Mesendoderm (in vitro differentiated cells): ENCODE results near the gene MTUS2.

ENCODE experiments used
- DNase-seq: peaks from one replicate; pipeline ENCODE4 v3.0.0; 2013
- H2AK5ac ChIP-seq: 2 replicates; pipeline ENCODE4 v1.6.1; 2013; ENCODE audit warnings: low read length, inconsistent platforms
- H2BK120ac ChIP-seq: 2 replicates; pipeline ENCODE4 v1.6.1; 2013; ENCODE audit warnings: low read depth, mild to moderate bottlenecking, low read length, moderate library complexity, mixed read lengths
- H2BK15ac ChIP-seq: replicated peaks from 2 replicates; pipeline ENCODE4 v1.6.1; 2013; ENCODE audit warnings: low read depth, mild to moderate bottlenecking, moderate library complexity
- H2BK5ac ChIP-seq: 2 replicates; pipeline ENCODE4 v1.6.1; 2013; ENCODE audit warnings: low read length, inconsistent platforms
- H3K18ac ChIP-seq: 2 replicates; pipeline ENCODE4 v1.6.1; 2013; ENCODE audit warnings: mild to moderate bottlenecking, low read length, mixed read lengths
- H3K23ac ChIP-seq: one replicate; pipeline ENCODE4 v1.6.1; 2013; ENCODE audit warnings: low read length
- H3K27ac ChIP-seq: 2 replicates; pipeline ENCODE4 v1.5.1; 2013; ENCODE audit warnings: low read depth, mild to moderate bottlenecking, inconsistent platforms, low read length, moderate library complexity
- H3K27me3 ChIP-seq: 2 replicates; pipeline ENCODE4 v1.6.1; 2013; ENCODE audit warnings: low read length, control low read depth, mild to moderate bottlenecking, inconsistent platforms; ENCODE audit not compliant: insufficient read depth, poor library complexity
- H3K36me3 ChIP-seq: 2 replicates; pipeline ENCODE4 v1.6.1; 2013; ENCODE audit warnings: low read length, inconsistent platforms; ENCODE audit not compliant: control insufficient read depth, insufficient read depth
- H3K4ac ChIP-seq: one replicate; pipeline ENCODE4 v1.6.1; 2013; ENCODE audit warnings: low read depth, mild to moderate bottlenecking, low read length, moderate library complexity
- H3K4me1 ChIP-seq: 2 replicates; pipeline ENCODE4 v1.6.1; 2013; ENCODE audit warnings: low read depth, low read length, inconsistent platforms; ENCODE audit not compliant: control insufficient read depth
- H3K4me2 ChIP-seq: 2 replicates; pipeline ENCODE4 v1.6.1; 2013; ENCODE audit warnings: low read length
- H3K4me3 ChIP-seq: 2 replicates; pipeline ENCODE4 v1.5.1; 2013; ENCODE audit warnings: mild to moderate bottlenecking, low read length
- H3K56ac ChIP-seq: one replicate; pipeline ENCODE4 v1.6.1; 2013; ENCODE audit warnings: low read length
- H3K79me1 ChIP-seq: 2 replicates; pipeline ENCODE4 v1.6.1; 2013; ENCODE audit warnings: low read length, inconsistent platforms
- H3K79me2 ChIP-seq: 2 replicates; pipeline ENCODE4 v1.6.1; 2013; ENCODE audit warnings: mild to moderate bottlenecking, low read length; ENCODE audit not compliant: control insufficient read depth, insufficient read depth
- H3K9ac ChIP-seq: 2 replicates; pipeline ENCODE4 v1.6.1; 2013; ENCODE audit warnings: low read length, inconsistent platforms
- H4K5ac ChIP-seq: one replicate; pipeline ENCODE4 v1.6.1; 2013; ENCODE audit warnings: low read length
- H4K8ac ChIP-seq: one replicate; pipeline ENCODE4 v1.6.1; 2013; ENCODE audit warnings: low read depth, mild to moderate bottlenecking, control low read depth, low read length, moderate library complexity
- WGBS: extraction: QIAGEN DNeasy Blood & Tissue Kit; methylation state at CpG from one replicate; pipeline ENCODE4 v1.1.7; 2013; ENCODE audit warnings: low lambda C conversion rate, missing lambda C conversion rate; ENCODE audit not compliant: insufficient coverage; ENCODE audit errors: extremely low coverage; 5-methylcytosine and 5-hydroxymethylcytosine counted together

Gene MTUS2

DNA sequence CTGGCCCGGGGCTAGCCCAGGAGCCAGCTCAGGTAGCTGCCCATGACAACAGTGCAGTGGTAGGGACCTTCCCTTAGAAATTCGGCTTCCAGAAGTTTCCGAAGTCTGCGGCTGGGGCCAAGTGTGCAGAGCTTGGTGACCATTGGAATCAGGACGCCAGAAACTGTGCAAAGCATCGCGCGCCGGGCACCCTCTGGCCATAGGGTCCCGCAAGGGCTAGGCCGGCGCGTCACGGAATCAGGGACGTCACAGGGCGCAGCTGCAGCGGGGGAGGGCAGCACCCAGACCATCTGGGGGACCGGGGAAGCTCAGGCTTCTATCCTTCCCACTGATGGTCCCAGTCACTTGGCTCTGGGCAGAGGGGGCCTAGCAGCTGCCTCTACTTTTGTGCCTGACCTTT, 219.1 kb downstream of the MTUS2 start:
- Histone ChIP-seq H3K79me1 (no peaks in the 10 kb centered on the region), H3K23ac (no peak overlapping the region), H2BK15ac (no peak overlapping the region), H2BK120ac (no peak overlapping the region), H4K8ac (no peak overlapping the region), H3K4me1 (no peaks in the 10 kb centered on the region), H3K4ac (no peak overlapping the region), H3K4me3 (no peak overlapping the region), H2AK5ac (no peak overlapping the region), H2BK5ac (no peak overlapping the region), H3K27ac (no peak overlapping the region), H3K18ac (no peak overlapping the region), H3K36me3 (no peaks in the 10 kb centered on the region), H3K79me2 (no peaks in the 10 kb centered on the region), H3K27me3 (no peaks in the 10 kb centered on the region), H3K56ac (no peak overlapping the region), H3K4me2 (no peak overlapping the region), H3K9ac (no peak overlapping the region), H4K5ac (no peak overlapping the region)
- DNase-seq: no peak
- no CpG with 5 or more reads among the region's 18 CpGs for WGBS

GRCh38 chr13:29046588-29046987, 226.4 kb downstream of the MTUS2 start:
- Histone ChIP-seq H2BK15ac (no peak overlapping the region), H3K9ac (no peak overlapping the region), H3K79me1 (no peaks in the 10 kb centered on the region), H3K4ac (no peak overlapping the region), H3K18ac (peak overlapping the region; percentile 80), H4K8ac (no peak overlapping the region), H3K4me1 (no peaks in the 10 kb centered on the region), H3K27me3 (no peaks in the 10 kb centered on the region), H3K79me2 (no peaks in the 10 kb centered on the region), H3K4me2 (no peak overlapping the region), H4K5ac (no peak overlapping the region), H3K4me3 (no peak overlapping the region), H3K27ac (no peak overlapping the region), H2BK5ac (no peak overlapping the region), H3K36me3 (no peaks in the 10 kb centered on the region), H3K23ac (no peak overlapping the region), H2AK5ac (no peak overlapping the region), H3K56ac (no peak overlapping the region), H2BK120ac (no peak overlapping the region)
- peak; percentile 46 for DNase-seq
- no CpG with 5 or more reads among the region's 4 CpGs for WGBS

- no peak overlapping the region for H3K9ac ChIP-seq
- no peaks in the 10 kb centered on the region for H3K79me2 ChIP-seq
- no peak overlapping the region for H2BK120ac ChIP-seq
- H3K18ac ChIP-seq: no peak overlapping the region
- no peaks in the 10 kb centered on the region for H3K79me1 ChIP-seq
- no peak overlapping the region for H3K4ac ChIP-seq
- peak; percentile 8 for DNase-seq
- no peaks in the 10 kb centered on the region for H3K4me1 ChIP-seq
- H3K27me3 ChIP-seq: no peaks in the 10 kb centered on the region
- H2BK15ac ChIP-seq: no peak overlapping the region
- H3K4me3 ChIP-seq: no peak overlapping the region
- no peak overlapping the region for H4K5ac ChIP-seq
- H2BK5ac ChIP-seq: no peak overlapping the region
- H3K23ac ChIP-seq: no peak overlapping the region
- no CpG with 5 or more reads among the region's 6 CpGs for WGBS
- H4K8ac ChIP-seq: no peak overlapping the region
- no peak overlapping the region for H3K4me2 ChIP-seq
- H2AK5ac ChIP-seq: no peak overlapping the region
- H3K56ac ChIP-seq: no peak overlapping the region
- no peak overlapping the region for H3K27ac ChIP-seq
- no peaks in the 10 kb centered on the region for H3K36me3 ChIP-seq
Measured at GRCh38 chr13:29049524-29049923, 229.4 kb downstream of the MTUS2 start.

- DNase-seq: no peak
- H4K8ac ChIP-seq: no peak overlapping the region
- no peak overlapping the region for H2AK5ac ChIP-seq
- no CpG with 5 or more reads among the region's 4 CpGs for WGBS
- no peak overlapping the region for H3K18ac ChIP-seq
- no peak overlapping the region for H3K4ac ChIP-seq
- H3K9ac ChIP-seq: no peak overlapping the region
- H3K27ac ChIP-seq: no peak overlapping the region
- H2BK120ac ChIP-seq: no peak overlapping the region
- no peak overlapping the region for H3K4me2 ChIP-seq
- H4K5ac ChIP-seq: no peak overlapping the region
- no peaks in the 10 kb centered on the region for H3K79me1 ChIP-seq
- H3K27me3 ChIP-seq: no peaks in the 10 kb centered on the region
- H2BK5ac ChIP-seq: no peak overlapping the region
- H3K4me1 ChIP-seq: no peaks in the 10 kb centered on the region
- H3K56ac ChIP-seq: no peak overlapping the region
- H3K36me3 ChIP-seq: no peaks in the 10 kb centered on the region
- no peak overlapping the region for H3K23ac ChIP-seq
- no peak overlapping the region for H3K4me3 ChIP-seq
- H3K79me2 ChIP-seq: no peaks in the 10 kb centered on the region
- no peak overlapping the region for H2BK15ac ChIP-seq
Measured at GRCh38 chr13:29050719-29051118, 230.6 kb downstream of the MTUS2 start.

- H2BK5ac ChIP-seq: no peak overlapping the region
- H3K4me1 ChIP-seq: no peaks in the 10 kb centered on the region
- H3K4me3 ChIP-seq: no peak overlapping the region
- no peak overlapping the region for H4K8ac ChIP-seq
- H3K27me3 ChIP-seq: no peaks in the 10 kb centered on the region
- H3K27ac ChIP-seq: no peak overlapping the region
- H2BK15ac ChIP-seq: no peak overlapping the region
- no peak overlapping the region for H2AK5ac ChIP-seq
- no peak overlapping the region for H3K23ac ChIP-seq
- WGBS: no CpG with 5 or more reads among the region's 2 CpGs
- no peak overlapping the region for H3K4me2 ChIP-seq
- H3K36me3 ChIP-seq: no peaks in the 10 kb centered on the region
- no peak for DNase-seq
- no peaks in the 10 kb centered on the region for H3K79me1 ChIP-seq
- no peak overlapping the region for H2BK120ac ChIP-seq
- H3K56ac ChIP-seq: no peak overlapping the region
- H4K5ac ChIP-seq: no peak overlapping the region
- H3K9ac ChIP-seq: no peak overlapping the region
- no peaks in the 10 kb centered on the region for H3K79me2 ChIP-seq
- no peak overlapping the region for H3K18ac ChIP-seq
- H3K4ac ChIP-seq: no peak overlapping the region
Measured at GRCh38 chr13:29059800-29060199, 239.7 kb downstream of the MTUS2 start.

- no peak for DNase-seq
- Histone ChIP-seq H2BK15ac (no peak overlapping the region), H3K79me2 (no peaks in the 10 kb centered on the region), H3K4me3 (no peak overlapping the region), H2BK5ac (no peak overlapping the region), H3K56ac (no peak overlapping the region), H4K5ac (no peak overlapping the region), H3K27me3 (no peaks in the 10 kb centered on the region), H3K79me1 (no peaks in the 10 kb centered on the region), H3K36me3 (no peaks in the 10 kb centered on the region), H3K27ac (no peak overlapping the region), H4K8ac (no peak overlapping the region), H3K4ac (no peak overlapping the region), H2AK5ac (no peak overlapping the region), H3K4me2 (no peak overlapping the region), H3K9ac (no peak overlapping the region), H2BK120ac (no peak overlapping the region), H3K4me1 (peaks cover 2% of the 10 kb centered on the region), H3K23ac (no peak overlapping the region), H3K18ac (no peak overlapping the region)
- WGBS: no CpG with 5 or more reads among the region's 3 CpGs
Measured at GRCh38 chr13:29065142-29065541, 245.0 kb downstream of the MTUS2 start.
